ENCODE measurements around the gene GNA12.

GNA12 gene

DNA sequence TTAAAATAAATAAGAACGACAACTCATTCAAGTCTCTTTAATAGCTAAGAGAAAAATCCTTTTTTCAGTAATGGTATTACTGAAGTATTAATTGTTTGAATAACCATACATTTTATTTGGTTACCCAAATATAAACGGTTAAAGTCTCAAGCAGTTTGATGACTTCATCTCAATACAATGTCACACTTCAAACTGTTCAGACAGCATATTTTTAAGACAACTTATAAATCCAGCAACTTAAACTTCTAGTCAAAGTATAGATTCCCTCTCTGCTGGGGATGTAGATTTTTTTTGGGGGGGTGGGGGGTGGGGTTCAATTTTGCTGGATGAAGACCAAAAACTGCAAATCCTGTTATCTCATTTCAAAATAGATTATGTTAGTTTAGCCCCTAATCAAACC, 42.0 kb downstream of the GNA12 start:
- DNase-seq: no peak

DNA sequence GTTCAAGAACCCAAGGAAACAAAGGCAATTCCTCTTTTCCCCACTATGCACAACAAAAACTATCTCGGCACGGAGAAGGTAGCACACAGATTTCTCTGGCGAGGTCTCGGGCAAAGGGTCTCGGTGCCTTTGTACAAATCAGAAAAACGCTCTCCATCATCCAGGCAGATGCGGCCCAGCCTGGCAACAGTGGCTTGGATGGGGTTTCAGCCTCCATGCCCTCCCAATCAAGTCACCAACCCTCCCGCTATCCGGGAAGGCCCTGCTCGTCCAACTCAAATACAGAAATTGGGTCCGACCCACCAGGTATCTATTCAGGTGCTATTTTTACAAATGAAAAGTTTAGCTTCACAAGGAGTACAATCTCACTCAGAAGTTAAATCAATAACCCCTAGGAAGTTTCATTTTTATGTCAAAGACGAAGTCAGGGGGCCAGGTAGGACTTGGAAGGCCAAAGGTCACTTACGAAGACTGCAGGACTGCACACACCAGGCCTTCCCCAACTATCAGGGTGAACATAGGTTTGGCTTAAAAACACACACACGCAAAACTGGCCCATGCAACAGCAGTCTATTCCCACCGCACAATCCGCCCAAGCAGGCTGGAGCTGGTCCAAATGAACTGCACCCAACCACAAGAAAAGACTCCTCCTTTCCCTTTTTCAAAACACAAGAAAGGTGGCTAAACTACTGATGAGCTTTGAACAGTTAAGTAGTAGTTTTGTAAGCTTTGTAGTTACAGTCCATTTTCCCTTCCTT, 43.0 kb downstream of the GNA12 start:
- no peak for DNase-seq

DNA sequence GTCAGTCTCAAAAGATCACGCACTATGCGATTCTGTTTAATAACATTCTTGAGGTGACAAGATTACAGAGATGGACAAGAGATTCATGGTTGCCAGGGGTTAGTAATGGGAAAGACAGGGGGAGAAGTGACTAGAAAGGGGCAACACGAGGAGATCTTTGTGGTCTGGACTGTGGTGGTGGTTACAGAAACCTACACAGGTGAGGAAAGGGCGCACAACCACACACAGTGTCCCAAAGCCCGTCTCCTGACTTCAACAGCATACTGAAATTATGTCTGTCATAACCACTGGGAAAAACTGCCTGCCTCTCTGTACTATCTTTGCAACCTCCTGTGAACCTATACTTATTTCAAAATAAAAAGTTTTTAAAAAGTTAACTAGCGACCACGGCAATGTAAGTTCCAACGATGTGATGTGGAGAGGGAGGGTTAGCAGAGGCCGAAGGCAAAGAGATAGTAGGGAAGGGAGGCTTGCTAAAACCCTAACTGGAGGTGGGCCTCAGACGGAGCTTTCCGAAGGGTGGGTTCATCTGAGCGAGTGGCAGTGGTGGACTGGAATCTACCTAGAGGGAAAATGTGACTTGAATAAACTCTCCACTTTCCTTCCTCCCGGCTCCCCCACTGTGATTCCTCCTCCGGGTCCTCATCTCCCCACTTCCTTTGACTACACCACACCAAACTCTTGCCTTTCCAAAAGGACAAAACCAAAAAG, 43.7 kb downstream of the GNA12 start:
- no peak for DNase-seq

DNA sequence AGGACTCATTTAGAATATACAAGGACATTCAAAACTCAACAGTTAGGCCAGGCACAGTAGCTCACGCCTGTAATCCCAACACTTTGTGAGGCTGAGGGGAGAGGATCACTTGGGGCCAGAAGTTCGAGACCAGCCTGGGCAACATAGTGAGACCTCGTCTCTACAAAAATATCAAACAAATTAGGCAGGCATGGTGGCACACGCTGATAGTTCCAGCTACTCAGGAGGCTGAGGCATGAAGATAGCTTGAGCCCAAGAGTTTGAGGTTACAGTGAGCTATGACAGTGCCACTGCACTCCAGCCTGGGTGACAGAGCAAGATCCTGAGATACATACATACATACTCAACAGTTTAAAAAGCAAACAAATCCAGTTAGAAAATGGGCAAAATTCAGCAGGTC, 44.9 kb downstream of the GNA12 start:
- no peak for DNase-seq

DNA sequence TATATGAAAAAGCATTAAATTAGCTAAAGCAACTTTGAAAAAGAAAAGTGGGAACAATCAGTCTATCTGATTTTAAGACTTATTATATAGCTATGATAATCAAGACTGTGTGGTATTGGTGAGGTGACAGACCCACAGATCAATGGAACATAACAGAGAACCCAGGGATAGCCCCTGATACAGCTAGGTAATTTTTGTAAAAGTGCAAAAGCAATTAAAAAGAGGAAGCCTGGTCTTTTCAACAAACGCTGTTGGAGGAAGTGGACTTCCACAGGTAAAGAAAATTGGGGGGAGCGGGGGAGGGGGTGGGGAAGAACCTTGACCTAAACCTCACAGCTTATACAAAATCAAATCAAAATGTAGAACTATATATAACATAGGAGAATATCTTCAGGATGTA, 45.4 kb downstream of the GNA12 start:
- no peak for DNase-seq

DNA sequence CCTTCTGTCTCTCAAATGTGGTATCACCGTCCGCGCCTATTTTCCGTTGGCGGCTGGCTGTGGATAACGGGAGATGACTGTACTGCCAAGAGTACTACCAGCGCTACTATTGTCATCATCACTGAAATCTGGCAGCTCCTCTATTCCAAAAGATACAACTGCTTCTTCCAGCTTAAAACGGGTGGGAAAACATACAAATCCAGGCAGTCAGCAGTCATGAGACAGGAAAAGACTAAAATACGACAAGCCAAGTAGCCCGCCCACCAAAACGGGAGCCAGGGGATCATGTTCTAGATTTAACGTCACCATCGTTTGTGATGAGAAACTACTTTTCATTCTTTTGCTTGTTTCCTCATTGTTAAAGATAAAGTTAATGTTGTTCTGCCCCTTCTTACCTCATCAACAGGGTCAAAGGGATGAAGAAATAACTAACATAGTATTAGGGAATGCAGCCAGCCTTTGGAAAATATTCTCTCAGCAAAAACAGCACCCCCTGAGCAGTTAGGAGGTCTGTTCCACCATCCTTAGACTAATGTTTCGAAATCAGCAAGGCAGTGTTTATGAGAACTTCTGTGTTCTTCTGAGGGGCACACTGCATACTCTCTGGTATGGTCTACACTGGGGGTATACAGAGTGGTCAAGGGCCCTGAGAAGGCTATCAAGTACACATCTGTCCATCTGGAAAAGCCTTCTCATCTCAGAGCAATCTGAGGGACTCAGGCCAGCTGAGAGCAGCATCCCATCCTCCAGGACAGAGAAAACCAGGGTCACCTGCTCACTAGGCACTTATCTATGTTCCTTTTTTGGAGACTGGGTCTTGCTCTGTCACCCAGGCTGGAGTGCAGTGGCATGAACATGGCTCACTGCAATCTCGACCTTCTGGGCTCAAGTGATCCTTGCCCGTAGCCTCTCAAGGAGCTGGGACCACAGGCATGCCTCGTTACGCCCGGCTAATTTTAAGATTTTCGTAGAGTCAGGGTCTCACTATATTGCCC, 47.5 kb downstream of the GNA12 start:
- DNase-seq: no peak

DNA sequence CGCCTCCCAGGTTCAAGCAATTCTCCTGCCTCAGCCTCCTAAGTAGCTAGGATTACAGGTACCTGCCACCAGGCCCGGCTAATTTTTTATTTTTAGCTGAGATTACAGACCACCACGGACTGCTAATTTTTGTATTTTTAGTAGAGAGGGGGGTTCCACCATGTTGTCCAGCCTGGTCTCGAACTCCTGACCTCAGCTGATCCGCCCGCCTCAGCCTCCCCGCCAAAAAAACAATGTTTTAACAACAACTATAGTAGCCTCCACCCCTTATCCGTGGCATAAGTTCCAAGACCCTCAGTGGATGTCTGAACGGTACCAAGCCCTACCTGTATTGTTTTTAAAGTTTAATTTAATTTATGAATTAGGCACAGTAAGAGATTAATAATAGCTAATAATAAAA, 48.2 kb downstream of the GNA12 start:
- no peak for DNase-seq

DNA sequence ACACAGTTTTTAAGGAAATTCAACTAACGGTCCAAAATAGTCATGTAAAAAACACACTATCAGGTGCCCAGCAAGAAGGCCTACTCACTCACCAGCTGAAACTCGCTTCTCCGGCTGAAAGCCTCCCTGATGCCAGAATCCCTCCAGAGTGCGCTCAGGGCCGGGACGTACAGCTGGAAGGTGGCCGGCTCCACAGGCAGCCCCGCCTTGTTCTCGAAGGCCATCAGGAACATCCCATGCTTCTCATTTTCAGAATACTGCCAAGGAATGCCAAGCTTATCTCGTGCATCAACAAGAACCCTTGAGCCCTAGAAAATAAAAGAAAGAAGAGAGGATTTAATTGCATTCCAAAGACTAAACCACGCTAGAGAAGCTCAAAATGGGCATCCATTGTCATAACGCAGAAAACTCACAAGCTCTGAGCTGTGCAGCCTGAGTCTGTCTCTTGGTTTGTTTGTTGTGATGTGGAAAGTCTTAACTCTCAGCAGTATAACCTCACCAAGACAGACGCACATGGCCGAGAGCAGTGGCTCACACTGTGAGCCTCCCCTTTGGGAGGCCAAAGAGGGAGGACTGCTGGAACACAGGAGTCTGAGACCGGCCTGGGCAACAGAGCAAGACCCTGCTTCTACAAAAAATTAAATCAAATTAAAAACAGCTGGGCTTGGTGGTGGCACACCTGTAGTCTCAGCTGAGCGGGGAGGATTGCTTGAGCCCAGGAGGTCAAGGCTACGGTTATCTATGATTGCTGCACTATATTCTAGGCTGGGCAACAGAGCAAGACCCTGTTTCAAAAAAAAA, 49.1 kb downstream of the GNA12 start:
- DNase-seq: no peak

DNA sequence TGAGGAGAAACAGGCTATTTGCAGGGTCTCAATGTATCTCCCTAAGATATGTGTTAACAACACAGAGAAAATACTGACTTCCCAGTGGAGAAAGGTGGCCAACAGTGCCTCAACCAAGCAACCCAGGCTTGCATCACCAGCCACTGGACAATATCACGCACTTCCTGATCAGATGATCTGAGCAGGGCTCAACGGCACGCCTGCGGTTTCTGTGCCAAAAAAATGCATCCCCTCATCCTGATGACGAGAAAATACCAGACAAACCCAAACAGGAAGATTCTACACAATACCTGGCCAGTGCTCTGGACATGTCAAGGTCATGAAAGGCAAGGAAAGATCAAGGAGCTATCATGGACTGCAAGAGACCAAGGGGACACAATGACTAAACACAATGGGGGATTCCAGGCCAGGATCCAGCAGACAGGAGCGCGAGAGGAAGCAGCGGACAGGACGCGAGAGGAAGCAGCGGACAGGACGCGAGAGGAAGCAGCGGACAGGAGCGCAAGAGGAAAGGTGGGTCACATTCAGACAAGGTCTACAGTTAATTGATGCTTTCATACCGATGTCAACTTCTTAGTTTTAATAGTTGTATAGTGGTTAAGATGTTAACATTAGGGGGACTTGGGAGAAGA, 51.1 kb downstream of the GNA12 start:
- DNase-seq: no peak

DNA sequence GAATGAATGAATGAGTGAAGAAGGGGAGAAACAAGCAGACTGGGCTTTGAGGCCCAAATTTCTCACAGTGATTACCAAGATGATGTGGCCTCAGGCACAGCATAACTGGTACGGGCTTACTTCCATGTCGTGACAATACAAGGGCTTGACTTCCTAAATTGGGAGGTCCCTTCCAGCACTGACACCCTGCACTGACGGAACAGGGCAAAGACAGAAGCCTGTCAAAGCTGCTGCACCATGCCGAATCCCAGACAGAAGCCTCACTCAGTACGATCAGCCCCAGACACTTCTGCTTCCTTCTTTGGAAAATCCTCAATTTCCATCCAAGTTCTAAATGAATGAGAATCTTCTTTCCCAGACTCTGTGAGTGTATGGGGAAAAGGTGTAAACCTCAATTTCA, 51.9 kb downstream of the GNA12 start:
- DNase-seq: no peak

DNA sequence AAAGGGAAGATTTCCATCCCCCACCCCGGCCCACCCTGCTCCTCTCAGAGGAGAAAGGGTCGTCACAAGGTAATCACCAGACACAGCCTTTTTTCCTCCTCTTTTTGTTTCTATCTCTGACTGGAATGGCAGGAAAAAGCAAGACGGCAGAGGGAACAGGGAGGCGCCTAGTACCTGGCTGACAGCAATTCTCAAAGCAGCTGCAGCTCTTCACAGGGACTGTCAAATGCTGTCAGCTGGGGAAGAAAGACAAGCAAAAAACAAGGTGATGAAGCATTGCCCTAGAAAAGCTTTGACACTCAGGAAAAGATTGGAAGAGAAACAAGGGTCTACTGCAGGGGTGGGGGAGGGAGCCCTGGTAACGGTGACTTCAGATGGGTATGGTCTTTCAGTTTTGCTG, 52.7 kb downstream of the GNA12 start:
- DNase-seq: no peak

DNA sequence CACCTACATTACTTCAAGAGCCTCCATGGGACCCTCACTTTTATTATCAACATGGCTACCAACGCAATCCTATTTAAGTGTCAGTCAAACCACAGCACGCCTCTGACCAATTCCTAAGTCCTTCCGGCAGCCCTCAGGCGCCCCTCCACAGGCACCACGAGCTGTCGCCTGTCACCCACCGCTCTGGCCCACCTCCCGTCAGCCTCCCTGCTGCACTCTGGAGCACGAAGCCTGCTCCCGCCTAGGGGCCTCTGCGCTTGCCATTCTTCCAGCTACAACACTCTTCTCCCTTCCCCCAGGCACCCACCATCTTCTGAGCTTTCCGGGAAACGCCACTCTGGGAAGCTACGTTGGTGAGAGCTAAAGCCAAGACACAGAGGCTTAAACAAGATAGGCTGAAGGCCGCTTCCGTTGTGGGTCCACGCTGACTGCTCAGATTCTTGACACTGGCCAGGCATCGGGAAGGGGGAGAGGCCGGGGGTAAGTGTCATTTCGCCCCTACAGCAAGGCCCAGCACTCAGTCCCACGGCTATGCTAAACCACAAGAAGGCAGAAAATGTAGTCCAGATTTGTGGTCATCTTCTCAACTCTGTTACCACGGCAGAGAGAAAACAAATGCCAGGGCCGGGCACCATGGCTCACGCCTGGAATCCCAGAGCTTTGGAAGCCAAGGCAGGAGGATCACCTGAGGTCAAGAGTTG, 56.7 kb downstream of the GNA12 start:
- DNase-seq: no peak

DNA sequence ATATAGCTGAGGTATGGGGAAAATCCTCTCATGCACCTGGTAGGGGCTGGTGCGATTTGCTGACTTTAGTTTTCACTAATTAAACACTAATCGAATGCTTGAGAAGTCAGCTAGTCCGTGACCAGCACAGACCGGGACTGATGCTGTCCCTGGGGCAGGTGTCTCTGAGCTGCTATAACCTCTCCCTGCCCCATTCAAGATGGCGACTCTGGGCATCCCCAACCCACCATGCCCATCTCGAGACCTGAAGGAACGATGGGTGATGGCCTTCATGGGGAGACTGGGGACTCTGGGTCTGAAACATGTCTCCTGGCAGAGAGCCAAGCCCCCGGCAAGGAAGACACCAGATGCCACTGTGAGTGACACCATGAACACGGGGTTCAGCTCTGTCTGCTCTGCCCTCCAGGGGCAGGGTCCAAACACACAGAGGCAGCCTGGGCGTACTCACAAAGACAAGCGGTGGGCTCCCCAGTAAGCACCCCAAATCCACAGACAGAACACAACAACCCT, 57.4 kb downstream of the GNA12 start:
- no peak for DNase-seq

DNA sequence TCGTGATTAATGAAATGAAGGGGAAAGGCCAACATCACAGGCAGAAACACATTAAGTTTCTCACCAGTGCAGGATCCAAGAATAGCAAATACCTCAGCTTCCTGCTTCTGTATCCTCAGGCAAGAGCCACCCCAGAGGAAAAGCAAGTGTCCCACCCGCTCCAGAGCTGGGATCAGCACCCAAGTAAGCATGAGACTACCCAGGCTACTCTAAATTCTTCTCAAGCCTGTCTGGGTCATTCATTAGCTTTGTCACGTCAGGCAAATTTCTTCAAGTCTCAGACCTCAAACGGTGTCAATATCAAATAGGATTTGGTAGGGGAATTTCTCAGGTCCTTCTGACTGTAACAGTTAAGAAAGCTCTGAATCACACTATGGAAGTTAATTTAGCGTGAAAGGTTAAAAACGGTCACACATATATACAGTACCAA, 59.0 kb downstream of the GNA12 start:
- DNase-seq: no peak

DNA sequence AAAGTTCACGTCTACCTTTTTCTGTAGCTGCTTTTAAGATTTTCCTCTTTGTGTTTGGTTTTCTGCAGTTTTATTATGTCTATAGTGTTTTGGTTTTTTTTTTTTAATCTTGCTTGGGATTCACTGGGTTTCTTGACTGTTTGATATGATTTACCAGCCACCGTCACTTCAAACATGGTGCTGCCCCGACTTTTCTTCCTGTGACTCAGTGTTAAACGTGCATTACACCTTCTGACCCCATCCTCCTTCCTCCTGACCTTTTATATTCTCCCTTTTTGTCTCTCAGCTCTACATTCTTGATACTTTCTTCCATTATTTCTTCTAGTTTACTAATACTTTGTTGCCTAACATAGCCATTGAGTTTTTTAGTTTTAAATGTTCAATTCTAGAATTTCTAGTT, 61.5 kb downstream of the GNA12 start:
- DNase-seq: no peak

DNA sequence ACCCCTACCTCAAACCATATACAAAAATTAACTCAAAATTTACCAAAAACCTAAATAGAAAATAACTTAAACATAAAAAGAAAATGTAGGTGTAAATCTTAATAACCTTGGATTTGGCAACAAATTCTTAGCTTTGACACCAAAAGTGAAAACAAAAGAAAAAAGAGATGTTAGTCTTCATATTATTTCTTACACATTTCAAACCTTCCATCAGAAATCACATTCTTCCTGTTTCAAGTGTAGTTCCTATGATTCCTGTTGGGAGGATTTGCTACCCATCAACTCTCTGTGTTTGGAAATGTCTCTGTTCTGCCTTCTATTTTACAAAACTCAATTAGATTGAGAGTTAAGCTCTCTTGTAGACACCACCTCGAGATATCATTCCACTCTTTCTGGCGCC, 62.0 kb downstream of the GNA12 start:
- no peak for DNase-seq

DNA sequence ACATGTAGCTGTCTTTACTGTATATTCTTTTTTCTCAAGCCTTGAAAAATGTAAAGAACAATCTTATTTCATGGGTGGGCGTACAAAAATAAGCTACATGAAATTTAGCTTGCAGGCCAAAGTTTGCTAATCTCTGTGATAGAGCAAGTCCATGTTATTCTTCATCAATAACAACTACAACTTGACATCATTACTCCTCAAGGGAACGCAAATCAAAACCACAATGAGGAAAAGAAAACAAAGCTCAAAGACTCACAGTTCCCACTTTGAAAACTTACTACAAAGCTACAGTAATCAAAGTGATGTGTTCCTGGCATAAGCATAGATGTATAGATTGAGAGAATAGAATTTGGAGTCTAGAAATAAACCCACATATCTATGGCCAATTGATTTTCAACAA, 62.5 kb downstream of the GNA12 start:
- no peak for DNase-seq

DNA sequence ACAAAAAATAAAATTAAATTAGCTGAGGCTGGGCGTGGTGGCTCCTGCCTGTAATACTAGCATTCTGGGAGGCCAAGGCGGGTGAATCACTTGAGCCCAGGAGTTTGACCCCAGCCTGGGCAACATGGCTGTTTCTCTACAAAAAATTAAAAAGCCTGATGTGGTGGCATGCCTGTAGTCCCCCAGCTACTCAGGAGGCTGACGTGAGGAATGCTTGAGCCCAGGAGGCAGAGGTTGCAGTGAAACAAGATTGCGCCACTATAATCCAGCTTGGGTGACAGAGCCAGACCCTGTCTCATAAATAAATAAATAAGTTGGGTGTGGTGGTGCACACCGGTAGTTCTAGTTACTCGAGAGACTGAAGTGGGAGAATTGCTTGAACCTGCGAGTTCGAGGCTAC, 65.1 kb downstream of the GNA12 start:
- DNase-seq: no peak

DNA sequence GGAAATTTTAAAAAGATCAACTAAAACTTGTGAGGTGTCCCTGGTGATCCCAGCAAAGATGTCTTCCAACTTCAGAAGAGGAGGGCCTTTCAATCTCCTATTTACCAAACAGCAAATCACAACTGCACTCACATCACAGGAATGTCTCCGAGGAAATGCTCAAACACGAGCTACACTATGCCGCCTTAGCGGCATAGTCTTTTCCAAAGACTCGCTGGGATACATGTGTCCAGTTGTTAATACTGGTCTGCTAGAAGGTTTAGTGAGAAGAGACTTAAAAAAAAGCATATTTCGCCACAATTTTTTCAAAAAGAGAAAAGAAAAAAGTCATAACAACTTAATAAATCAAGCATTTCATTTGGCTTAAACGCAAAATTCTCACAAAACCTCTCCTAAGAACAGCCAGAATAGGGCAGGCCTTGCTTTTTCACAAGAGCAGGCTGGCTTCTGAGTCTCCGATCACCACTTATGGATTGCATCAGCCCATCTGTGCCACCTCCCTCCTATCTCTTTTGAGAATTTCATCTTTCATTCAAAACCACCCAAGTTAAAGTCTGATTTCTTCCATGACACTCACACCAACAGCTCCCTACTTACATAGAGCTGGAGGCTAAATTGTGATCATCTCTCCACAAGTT, 66.1 kb downstream of the GNA12 start:
- DNase-seq: no peak

DNA sequence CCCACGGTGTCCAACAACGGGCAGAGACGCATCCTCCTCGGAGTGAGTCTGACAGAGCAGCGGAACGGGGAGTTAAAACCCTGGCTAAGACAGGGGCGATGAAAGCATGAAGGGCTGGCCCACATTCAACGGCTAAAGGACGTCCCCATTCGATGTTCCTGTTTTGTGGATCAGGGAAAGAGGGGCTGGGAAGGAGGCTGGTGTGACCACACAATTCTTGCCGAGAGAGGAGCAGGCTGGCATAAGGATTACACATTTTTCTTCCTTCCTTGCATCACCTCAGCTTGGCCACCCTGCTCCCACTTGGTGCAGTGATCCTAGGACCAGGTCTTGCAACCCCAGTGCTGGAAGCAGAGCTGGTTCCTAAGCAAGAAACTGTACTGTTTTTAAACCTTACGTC, 67.7 kb downstream of the GNA12 start:
- DNase-seq: no peak

DNA sequence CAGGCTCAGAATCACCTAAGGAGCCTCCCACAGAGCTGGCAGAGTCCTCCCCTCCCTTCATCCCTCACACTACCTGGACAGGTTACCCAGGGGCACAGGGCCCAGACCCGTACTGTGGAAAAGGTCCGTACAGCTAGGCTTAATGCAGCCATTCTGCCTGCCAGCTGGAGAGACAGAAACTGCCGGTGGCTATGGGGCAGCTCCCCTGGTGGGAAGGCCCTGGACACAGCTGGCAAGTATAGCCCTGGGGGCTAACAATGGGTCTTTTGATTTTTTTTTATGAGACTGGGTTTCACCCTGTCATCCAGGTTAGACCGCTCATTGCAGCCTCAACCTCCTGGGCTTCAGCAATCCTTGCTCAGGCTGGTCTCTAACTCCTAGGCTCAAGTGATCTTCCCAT, 68.3 kb downstream of the GNA12 start:
- DNase-seq: no peak

Data from activated CD4-positive, CD25-positive, alpha-beta regulatory T cell (primary cell).